Mesodermal cell (in vitro differentiated cells): ENCODE measurements around the gene PORCN.

Source experiments
- H3K27ac ChIP-seq: 2 replicates; pipeline ENCODE4 v1.7.0; 2013; ENCODE audit warnings: mild to moderate bottlenecking, low read depth, low read length, moderate library complexity; ENCODE audit not compliant: severe bottlenecking
- H3K36me3 ChIP-seq: 2 replicates; pipeline ENCODE4 v1.7.1; 2013; ENCODE audit warnings: mild to moderate bottlenecking, low read length, moderate library complexity; ENCODE audit not compliant: control insufficient read depth, insufficient read depth
- H3K4me1 ChIP-seq: one replicate; pipeline ENCODE4 v1.7.1; 2013; ENCODE audit warnings: mild to moderate bottlenecking, low read length; ENCODE audit not compliant: insufficient read depth, control insufficient read depth, poor library complexity, severe bottlenecking
- H3K4me3 ChIP-seq: 2 replicates; pipeline ENCODE4 v1.7.0; 2013; ENCODE audit warnings: low read length, control low read depth, mild to moderate bottlenecking; ENCODE audit not compliant: insufficient read depth, poor library complexity, severe bottlenecking; ENCODE audit errors: extremely low read depth
- H3K9me3 ChIP-seq: 2 replicates; pipeline ENCODE4 v1.7.1; 2013; ENCODE audit warnings: mild to moderate bottlenecking, low read length, moderate library complexity; ENCODE audit not compliant: control insufficient read depth
- WGBS, 2 experiments: methylation state at CpG; one replicate each; pipeline ENCODE4 v1.1.5; 2013; ENCODE audit warnings: missing lambda C conversion rate in 2 of 2; ENCODE audit not compliant: insufficient coverage in 2 of 2; 5-methylcytosine and 5-hydroxymethylcytosine counted together

PORCN gene

GRCh38 chrX:48476919-48477318 lies 31.9 kb upstream of the PORCN start:
- H3K4me1 ChIP-seq: peaks cover 4% of the 10 kb centered on the region
- peaks cover 32% of the 10 kb centered on the region for H3K36me3 ChIP-seq
- no peaks in the 10 kb centered on the region for H3K9me3 ChIP-seq
- no peak overlapping the region for H3K27ac ChIP-seq
- peak overlapping the region; percentile 66 for H3K4me3 ChIP-seq
- WGBS, 2 experiments: 74 to 75% methylated on average over 2 to 3 of the region's 4 CpGs

DNA sequence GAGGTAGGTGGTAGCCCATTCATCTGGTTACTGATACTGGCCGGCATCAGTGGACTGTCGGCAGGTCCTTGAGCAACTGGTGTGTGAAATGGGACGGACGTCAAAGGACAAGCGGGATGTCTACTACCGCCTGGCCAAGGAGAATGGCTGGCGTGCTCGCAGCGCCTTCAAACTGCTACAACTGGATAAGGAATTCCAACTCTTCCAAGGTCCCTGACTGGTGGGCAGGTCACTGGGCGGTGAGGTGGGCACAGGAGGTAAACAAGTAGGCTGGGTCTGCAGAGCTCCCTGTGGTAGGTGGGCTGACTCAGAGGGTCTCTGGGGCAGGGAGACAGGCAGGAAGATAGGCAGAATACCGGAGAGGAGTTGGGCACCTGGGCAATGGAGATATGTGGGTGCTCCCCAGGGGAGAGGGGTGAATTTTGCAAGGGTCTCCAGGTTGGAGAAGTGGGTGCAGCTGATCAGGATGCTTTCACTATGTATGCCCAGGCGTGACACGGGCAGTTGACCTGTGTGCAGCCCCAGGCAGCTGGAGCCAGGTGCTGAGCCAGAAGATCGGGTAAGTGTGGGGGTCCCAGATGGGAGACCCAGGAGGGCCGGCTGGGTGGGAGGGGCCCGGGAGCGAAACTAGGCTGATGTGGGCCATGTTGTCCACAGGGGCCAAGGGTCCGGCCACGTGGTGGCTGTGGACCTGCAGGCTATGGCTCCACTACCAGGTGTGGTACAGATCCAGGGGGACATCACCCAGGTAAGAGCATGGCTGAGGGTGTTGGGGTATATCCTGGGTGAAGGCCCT lies 30.6 kb upstream of the PORCN start:
- H3K27ac ChIP-seq: no peak overlapping the region
- H3K36me3 ChIP-seq: peaks cover 44% of the 10 kb centered on the region
- H3K4me3 ChIP-seq: no peak overlapping the region
- WGBS, 2 experiments: 96 to 100% methylated on average over 9 to 12 of the region's 19 CpGs
- H3K4me1 ChIP-seq: no peaks in the 10 kb centered on the region
- H3K9me3 ChIP-seq: no peaks in the 10 kb centered on the region

- no peak overlapping the region for H3K27ac ChIP-seq
- H3K4me3 ChIP-seq: no peak overlapping the region
- no peaks in the 10 kb centered on the region for H3K9me3 ChIP-seq
- H3K4me1 ChIP-seq: no peaks in the 10 kb centered on the region
- WGBS, 2 experiments: 100% methylated on average over 1 to 2 of the region's 5 CpGs
- H3K36me3 ChIP-seq: peaks cover 50% of the 10 kb centered on the region
Measured at GRCh38 chrX:48478806-48479205, 30.0 kb upstream of the PORCN start.

DNA sequence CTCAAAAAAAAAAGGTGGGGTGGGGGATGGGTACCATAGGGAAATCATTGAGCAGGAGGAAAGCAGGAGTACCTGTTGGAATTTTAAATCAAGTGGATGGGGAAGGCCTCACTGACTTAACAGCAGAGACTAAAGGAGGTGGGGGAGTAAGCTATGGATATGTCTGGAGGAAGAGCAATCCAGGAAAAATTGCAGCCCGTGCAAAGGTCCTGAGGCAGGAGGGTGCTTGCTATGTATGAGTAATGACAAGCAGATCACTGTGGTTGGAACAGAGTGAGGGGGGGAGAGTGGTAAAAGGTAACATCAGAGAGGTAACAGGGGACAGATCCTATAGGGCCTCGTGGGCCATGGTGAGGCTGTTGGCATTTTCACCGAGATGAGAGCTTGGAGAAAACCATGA lies 28.6 kb upstream of the PORCN start:
- H3K4me1 ChIP-seq: no peaks in the 10 kb centered on the region
- no peak overlapping the region for H3K27ac ChIP-seq
- peaks cover 53% of the 10 kb centered on the region for H3K36me3 ChIP-seq
- WGBS, 2 experiments: 97 to 100% methylated on average over 1 to 3 of the region's 3 CpGs
- H3K9me3 ChIP-seq: no peaks in the 10 kb centered on the region
- no peak overlapping the region for H3K4me3 ChIP-seq

GRCh38 chrX:48480583-48480982 lies 28.2 kb upstream of the PORCN start:
- WGBS, 2 experiments: 100% methylated on average over 1 to 3 of the region's 3 CpGs
- Histone ChIP-seq H3K4me3 (no peak overlapping the region), H3K9me3 (no peaks in the 10 kb centered on the region)

GRCh38 chrX:48482526-48482925 lies 26.3 kb upstream of the PORCN start:
- Histone ChIP-seq H3K36me3 (peaks cover 59% of the 10 kb centered on the region), H3K4me1 (no peaks in the 10 kb centered on the region), H3K27ac (no peak overlapping the region), H3K4me3 (no peak overlapping the region), H3K9me3 (no peaks in the 10 kb centered on the region)
- 100% methylated on average over 1 to 3 of the region's 7 CpGs for whole genome bisulfite sequencing, 2 experiments

More at GRCh38 chrX:48480583-48480982, 28.2 kb upstream of the PORCN start:
- H3K4me1 ChIP-seq: no peaks in the 10 kb centered on the region
- no peak overlapping the region for H3K27ac ChIP-seq
- H3K36me3 ChIP-seq: peaks cover 56% of the 10 kb centered on the region

GRCh38 chrX:48487362-48487798 lies 21.4 kb upstream of the PORCN start:
- WGBS, 2 experiments: 98 to 100% methylated on average over 5 to 7 of the region's 10 CpGs

GRCh38 chrX:48488034-48488433 lies 20.8 kb upstream of the PORCN start:
- no peak overlapping the region for H3K27ac ChIP-seq
- H3K4me1 ChIP-seq: peaks cover 3% of the 10 kb centered on the region
- no peaks in the 10 kb centered on the region for H3K9me3 ChIP-seq
- 93% methylated on average over 3 of the region's 3 CpGs; no CpG with 5 or more reads in 1 of the 2 experiments for WGBS, 2 experiments
- no peak overlapping the region for H3K4me3 ChIP-seq
- H3K36me3 ChIP-seq: peaks cover 16% of the 10 kb centered on the region

More at GRCh38 chrX:48487362-48487798, 21.4 kb upstream of the PORCN start:
- Histone ChIP-seq H3K27ac (no peak overlapping the region), H3K36me3 (peaks cover 22% of the 10 kb centered on the region), H3K9me3 (no peaks in the 10 kb centered on the region), H3K4me3 (no peak overlapping the region), H3K4me1 (no peaks in the 10 kb centered on the region)

DNA sequence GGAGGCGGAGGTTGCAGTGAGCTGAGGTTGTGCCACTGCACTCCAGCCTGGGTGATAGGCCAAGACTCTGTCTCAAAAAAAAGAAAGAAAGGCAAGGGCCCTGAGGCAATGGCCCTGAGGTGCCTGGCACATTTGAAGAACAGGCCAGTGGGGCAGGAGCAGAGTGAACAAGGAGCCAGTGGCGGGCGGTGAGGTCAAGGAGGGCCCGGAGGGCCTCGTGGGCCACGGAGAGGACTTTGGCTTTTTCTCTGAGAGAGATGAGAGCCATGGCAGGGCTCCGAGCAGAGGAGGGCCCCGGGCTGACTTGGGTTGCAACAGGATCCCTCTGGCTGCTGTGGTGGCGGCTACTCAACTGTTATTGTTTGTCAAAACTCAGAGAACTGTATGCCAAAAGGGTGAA lies 19.5 kb upstream of the PORCN start:
- Histone ChIP-seq H3K4me1 (peaks cover 6% of the 10 kb centered on the region), H3K4me3 (no peak overlapping the region), H3K27ac (no peak overlapping the region), H3K36me3 (peaks cover 5% of the 10 kb centered on the region), H3K9me3 (no peaks in the 10 kb centered on the region)
- 75% methylated on average over 1 of the region's 9 CpGs; no CpG with 5 or more reads in 1 of the 2 experiments for whole genome bisulfite sequencing, 2 experiments

DNA sequence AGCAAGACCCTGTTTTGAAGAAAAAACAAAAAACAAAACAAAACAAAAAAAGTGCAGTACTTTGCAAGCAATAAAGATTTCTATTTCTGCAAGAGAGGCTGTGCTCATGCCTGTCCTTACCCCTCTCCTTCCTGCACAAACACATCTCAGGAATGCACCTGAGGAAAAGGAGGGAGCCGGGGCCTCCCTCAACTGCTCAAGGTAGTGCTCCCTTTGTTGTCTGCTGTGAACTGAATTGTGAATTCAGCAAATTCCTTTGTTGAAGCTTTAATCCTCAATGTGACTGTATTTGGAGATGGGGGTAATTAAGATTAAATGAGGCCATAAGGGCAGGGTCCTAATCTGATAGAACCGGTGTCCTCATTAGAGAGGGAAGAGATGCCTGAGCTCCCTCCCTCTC lies 18.9 kb upstream of the PORCN start:
- H3K4me3 ChIP-seq: no peak overlapping the region
- H3K36me3 ChIP-seq: peaks cover 5% of the 10 kb centered on the region
- no peak overlapping the region for H3K27ac ChIP-seq
- H3K9me3 ChIP-seq: no peaks in the 10 kb centered on the region
- peaks cover 6% of the 10 kb centered on the region for H3K4me1 ChIP-seq
- no CpG with 5 or more reads among the region's 2 CpGs for WGBS, 2 experiments

- Histone ChIP-seq H3K4me1 (peaks cover 6% of the 10 kb centered on the region), H3K27ac (no peak overlapping the region), H3K9me3 (no peaks in the 10 kb centered on the region), H3K4me3 (no peak overlapping the region), H3K36me3 (peaks cover 1% of the 10 kb centered on the region)
- 91 to 100% methylated on average over 2 to 4 of the region's 8 CpGs for WGBS, 2 experiments
Measured at GRCh38 chrX:48490661-48491060, 18.1 kb upstream of the PORCN start.
